ENCODE measurements around the gene ZNF236. TPM values are rescaled to one million over a fixed set of nuclear protein-coding genes. Genes with fewer than 3 reads are reported as not detected.
A peak's percentile ranks its signal among the peaks of the same experiment; 100 is the strongest.
"Not testable (repeated sequence)": the region's sequence is repeated elsewhere in the genome, so short reads cannot be mapped to it uniquely, and the experiment has no call there.

The ZNF236 gene
- total and polyA plus RNA-seq, 11 donors, result 1.9 to 17.0 (median 10.4) TPM

GRCh38 chr18:76941284-76941683, 118.9 kb downstream of the ZNF236 start:
- intact Hi-C loops (cut with DNase I), result no loop called here

GRCh38 chr18:76943542-76944339, 121.4 kb downstream of the ZNF236 start:
- H3K4me3 ChIP-seq, result no peak overlapping the region
- DNase-seq (no peak), ATAC-seq (peak in 1 of 4 donors; percentile 45)
- H3K27ac ChIP-seq, result peak overlapping the region in 1 of 12 donors; percentile 34
- no peaks in the 10 kb centered on the region for H3K4me1 ChIP-seq
- H3K27me3 ChIP-seq, result no peaks in the 10 kb centered on the region
- intact Hi-C loops (cut with DNase I), result no loop called here
- 91 to 94% (median 94%) methylated on average over 6 of the region's 6 CpGs for WGBS, 4 donors
- TF ChIP-seq CTCF (IDR thresholded peaks at IDR 0.05) (no peak), POLR2A (IDR thresholded peaks at IDR 0.05) (no peak)
- H3K9me3 ChIP-seq, result no peaks in the 10 kb centered on the region
- peaks cover 0 to 46% (median 32%) of the 10 kb centered on the region in 9 donors for H3K36me3 ChIP-seq

More at GRCh38 chr18:76941284-76941683, 118.9 kb downstream of the ZNF236 start:
- Histone ChIP-seq H3K36me3 (peaks cover 0 to 48% (median 37%) of the 10 kb centered on the region in 9 donors), H3K27me3 (no peaks in the 10 kb centered on the region), H3K9me3 (no peaks in the 10 kb centered on the region), H3K27ac (no peak overlapping the region), H3K4me3 (no peak overlapping the region), H3K4me1 (no peaks in the 10 kb centered on the region)
- WGBS, 4 donors, result 91 to 96% (median 94%) methylated on average over 9 of the region's 9 CpGs
- TF ChIP-seq POLR2A (IDR thresholded peaks at IDR 0.05) (no peak), CTCF (IDR thresholded peaks at IDR 0.05) (no peak)
- ATAC-seq (no peak), DNase-seq (no peak)

- WGBS, 4 donors, result 95 to 99% (median 97%) methylated on average over 8 of the region's 8 CpGs
- not testable (repeated sequence) for DNase-seq
Observed at GRCh38 chr18:76944346-76944745, 122.0 kb downstream of the ZNF236 start.

GRCh38 chr18:76948345-76948744, 126.0 kb downstream of the ZNF236 start:
- WGBS, 4 donors, result 84 to 96% (median 90%) methylated on average over 8 of the region's 8 CpGs
- DNase-seq, result no peak
- no peaks in the 10 kb centered on the region for H3K27me3 ChIP-seq
- H3K4me3 ChIP-seq, result no peak overlapping the region
- H3K27ac ChIP-seq, result no peak overlapping the region
- peaks cover 0 to 7% (median 5%) of the 10 kb centered on the region in 12 donors for H3K4me1 ChIP-seq
- H3K9me3 ChIP-seq, result no peaks in the 10 kb centered on the region
- ATAC-seq, result no peak
- peaks cover 0 to 63% (median 27%) of the 10 kb centered on the region in 9 donors for H3K36me3 ChIP-seq
- intact Hi-C loops (cut with DNase I), result loop anchor here in 1 of 10 donors (2.0 kb wide), 1 partner anchor 72 kb away; no protein-coding TSS in a partner anchor
- TF ChIP-seq POLR2A (IDR thresholded peaks at IDR 0.05) (no peak), CTCF (IDR thresholded peaks at IDR 0.05) (no peak)

More at GRCh38 chr18:76944346-76944745, 122.0 kb downstream of the ZNF236 start:
- peaks cover 0 to 43% (median 28%) of the 10 kb centered on the region in 9 donors for H3K36me3 ChIP-seq
- H3K27me3 ChIP-seq; H3K4me1 ChIP-seq; intact Hi-C loops (cut with DNase I); H3K4me3 ChIP-seq; H3K9me3 ChIP-seq; ATAC-seq; H3K27ac ChIP-seq: not testable (repeated sequence)
